Measurements from ENCODE around the gene DNAJA2.

DNA sequence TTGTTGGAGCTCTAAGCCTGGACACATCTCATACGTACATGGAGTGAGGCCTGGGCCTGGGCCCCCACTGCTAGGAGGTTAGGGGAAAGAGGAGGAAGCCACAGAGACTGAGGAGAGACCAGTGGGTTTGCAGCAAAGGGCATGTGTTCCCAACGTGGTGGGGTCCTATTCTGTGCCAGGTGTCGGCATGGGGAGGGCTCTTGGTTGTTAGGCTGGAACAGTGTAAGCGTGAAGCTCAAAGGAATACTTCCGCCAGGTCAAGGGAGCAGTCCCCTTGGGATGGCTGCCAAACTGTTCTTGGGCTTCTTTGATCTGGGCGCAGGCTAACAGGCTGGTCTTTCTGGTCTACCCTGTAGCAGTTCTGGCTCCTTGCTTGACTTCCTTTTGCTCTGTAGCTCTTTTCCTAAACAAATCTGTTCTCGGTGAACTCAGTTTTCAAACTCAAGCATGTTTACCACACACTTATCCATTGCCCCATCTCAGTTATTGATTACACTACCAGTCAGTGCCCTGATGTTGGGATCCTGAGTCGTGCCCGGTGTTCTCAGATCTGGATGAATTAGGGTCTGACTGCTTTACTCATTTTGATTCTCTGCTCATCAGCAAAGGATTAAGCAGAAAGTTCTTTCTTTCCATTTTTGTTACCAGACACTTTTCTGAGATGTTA, 52.9 kb downstream of the DNAJA2 start:
- TF ChIP-seq YY1 (IDR thresholded peaks at IDR 0.05; ENCODE audit: low read depth) (no peak), REST (IDR thresholded peaks at IDR 0.05; ENCODE audit: low read depth) (no peak), TCF12 (IDR thresholded peaks at IDR 0.05; ENCODE audit: low read depth) (no peak), RAD21 (IDR thresholded peaks at IDR 0.05; ENCODE audit: low read depth) (no peak), MAX (IDR thresholded peaks at IDR 0.05) (no peak), EGR1 (IDR thresholded peaks at IDR 0.05) (no peak), CREB1 (IDR thresholded peaks at IDR 0.05; ENCODE audit: low read depth) (no peak), TAF1 (IDR thresholded peaks at IDR 0.05; ENCODE audit: low read depth) (no peak)
